Gastrocnemius medialis (tissue), 4 donors: ENCODE data around the gene RAPGEF2.

Experiments used
- POLR2A ChIP-seq, 2 donors: fragments of 450-650 bp; IDR thresholded peaks; one replicate each; pipeline ENCODE4 v1.6.1; 2017; ENCODE audit warnings: antibody characterized with exemption in 2 of 2, mild to moderate bottlenecking in 2 of 2, moderate library complexity in 2 of 2
- TF ChIP-seq, protein P1 (sequence below), 5 experiments: fragments of 450-650 bp in 3 of 5; fragments of 200-600 bp in 2 of 5; sonication (generic) in 2 of 5; IDR thresholded peaks in 4 of 5; conservative IDR thresholded peaks in 1 of 5; 1 replicate in 4 of 5; 2 replicates in 1 of 5; pipeline ENCODE4 v1.5.1; 2016 to 2019; ENCODE audit warnings: antibody characterized with exemption in 5 of 5, mild to moderate bottlenecking in 3 of 5, moderate library complexity in 3 of 5

DNA sequence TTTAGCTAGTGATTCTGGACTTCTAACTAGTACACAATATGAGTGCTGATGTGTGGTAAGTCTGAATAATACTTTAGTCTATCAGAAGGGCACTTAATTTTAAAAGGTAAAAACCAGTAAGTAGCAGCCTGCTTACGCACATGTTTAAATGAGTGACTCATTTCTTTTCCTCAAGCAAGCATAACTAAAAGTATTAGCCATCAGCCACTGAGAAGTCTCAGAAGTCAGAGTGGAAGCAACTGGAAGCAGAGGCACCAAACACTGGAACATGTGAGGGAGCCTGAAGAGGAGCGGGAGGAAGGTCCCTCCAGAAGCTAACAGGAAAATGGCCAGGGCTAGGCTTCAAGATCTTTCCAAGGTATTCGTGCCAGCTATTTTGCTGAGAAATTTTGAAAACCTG lies 257.7 kb downstream of the RAPGEF2 start:
- TF ChIP-seq, protein P1, sequence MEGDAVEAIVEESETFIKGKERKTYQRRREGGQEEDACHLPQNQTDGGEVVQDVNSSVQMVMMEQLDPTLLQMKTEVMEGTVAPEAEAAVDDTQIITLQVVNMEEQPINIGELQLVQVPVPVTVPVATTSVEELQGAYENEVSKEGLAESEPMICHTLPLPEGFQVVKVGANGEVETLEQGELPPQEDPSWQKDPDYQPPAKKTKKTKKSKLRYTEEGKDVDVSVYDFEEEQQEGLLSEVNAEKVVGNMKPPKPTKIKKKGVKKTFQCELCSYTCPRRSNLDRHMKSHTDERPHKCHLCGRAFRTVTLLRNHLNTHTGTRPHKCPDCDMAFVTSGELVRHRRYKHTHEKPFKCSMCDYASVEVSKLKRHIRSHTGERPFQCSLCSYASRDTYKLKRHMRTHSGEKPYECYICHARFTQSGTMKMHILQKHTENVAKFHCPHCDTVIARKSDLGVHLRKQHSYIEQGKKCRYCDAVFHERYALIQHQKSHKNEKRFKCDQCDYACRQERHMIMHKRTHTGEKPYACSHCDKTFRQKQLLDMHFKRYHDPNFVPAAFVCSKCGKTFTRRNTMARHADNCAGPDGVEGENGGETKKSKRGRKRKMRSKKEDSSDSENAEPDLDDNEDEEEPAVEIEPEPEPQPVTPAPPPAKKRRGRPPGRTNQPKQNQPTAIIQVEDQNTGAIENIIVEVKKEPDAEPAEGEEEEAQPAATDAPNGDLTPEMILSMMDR (IDR thresholded peaks at IDR 0.05 in 4 of 5, conservative IDR thresholded peaks at IDR 0.05 in 1 of 5) = no peak
- no peak for TF ChIP-seq POLR2A (IDR thresholded peaks at IDR 0.05)
